Esophagus squamous epithelium (tissue), 4 donors: ENCODE data around the gene CST9L.

ENCODE experiments used
- POLR2A ChIP-seq, 4 donors: fragments of 450-650 bp; IDR thresholded peaks; one replicate each; pipeline ENCODE4 v1.6.1; 2017; ENCODE audit warnings: antibody characterized with exemption in 4 of 4, mild to moderate bottlenecking in 4 of 4, moderate library complexity in 3 of 4
- TF ChIP-seq, protein P1 (sequence below), 6 experiments: fragments of 450-650 bp in 4 of 6; fragments of 200-600 bp in 2 of 6; sonication (generic) in 2 of 6; IDR thresholded peaks; one replicate each; pipeline ENCODE4 v1.5.1; 2016 to 2019; ENCODE audit warnings: antibody characterized with exemption in 6 of 6, mild to moderate bottlenecking in 4 of 6, moderate library complexity in 4 of 6

DNA sequence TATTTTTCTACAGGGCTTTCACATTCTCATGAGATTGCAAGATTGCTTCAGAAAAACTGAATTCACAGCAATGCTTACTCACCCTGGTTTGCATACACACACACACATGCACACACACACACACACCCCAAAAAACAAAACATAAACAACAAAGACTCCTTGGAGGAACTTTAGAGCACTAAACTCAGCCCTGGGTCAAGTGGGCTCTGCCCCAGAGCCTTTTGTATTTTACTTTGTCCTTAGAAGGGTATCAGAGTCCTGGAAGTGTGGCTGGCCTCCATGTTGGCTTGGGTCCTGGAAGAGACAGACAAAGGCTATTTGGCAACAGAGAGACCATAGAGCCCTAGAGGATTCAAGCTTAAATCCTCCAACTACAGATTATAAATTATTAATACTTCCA is 45.4 kb upstream of the CST9L start:
- TF ChIP-seq, protein P1, sequence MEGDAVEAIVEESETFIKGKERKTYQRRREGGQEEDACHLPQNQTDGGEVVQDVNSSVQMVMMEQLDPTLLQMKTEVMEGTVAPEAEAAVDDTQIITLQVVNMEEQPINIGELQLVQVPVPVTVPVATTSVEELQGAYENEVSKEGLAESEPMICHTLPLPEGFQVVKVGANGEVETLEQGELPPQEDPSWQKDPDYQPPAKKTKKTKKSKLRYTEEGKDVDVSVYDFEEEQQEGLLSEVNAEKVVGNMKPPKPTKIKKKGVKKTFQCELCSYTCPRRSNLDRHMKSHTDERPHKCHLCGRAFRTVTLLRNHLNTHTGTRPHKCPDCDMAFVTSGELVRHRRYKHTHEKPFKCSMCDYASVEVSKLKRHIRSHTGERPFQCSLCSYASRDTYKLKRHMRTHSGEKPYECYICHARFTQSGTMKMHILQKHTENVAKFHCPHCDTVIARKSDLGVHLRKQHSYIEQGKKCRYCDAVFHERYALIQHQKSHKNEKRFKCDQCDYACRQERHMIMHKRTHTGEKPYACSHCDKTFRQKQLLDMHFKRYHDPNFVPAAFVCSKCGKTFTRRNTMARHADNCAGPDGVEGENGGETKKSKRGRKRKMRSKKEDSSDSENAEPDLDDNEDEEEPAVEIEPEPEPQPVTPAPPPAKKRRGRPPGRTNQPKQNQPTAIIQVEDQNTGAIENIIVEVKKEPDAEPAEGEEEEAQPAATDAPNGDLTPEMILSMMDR (IDR thresholded peaks at IDR 0.05): no peak
- no peak for TF ChIP-seq POLR2A (IDR thresholded peaks at IDR 0.05)
